HG02840 (cell line): ENCODE results near the gene RBM17.
"Not testable (repeated sequence)": the region's sequence is repeated elsewhere in the genome, so short reads cannot be mapped to it uniquely, and the experiment has no call there.

Experiments
- ATAC-seq: cut with Tn5 transposase; IDR thresholded peaks from one replicate; pipeline ENCODE4 v1.9.1; 2021; ENCODE audit warnings: mild to moderate bottlenecking, moderate library complexity, moderate number of reproducible peaks; ENCODE audit not compliant: unreplicated experiment, low FRiP score

Gene RBM17

DNA sequence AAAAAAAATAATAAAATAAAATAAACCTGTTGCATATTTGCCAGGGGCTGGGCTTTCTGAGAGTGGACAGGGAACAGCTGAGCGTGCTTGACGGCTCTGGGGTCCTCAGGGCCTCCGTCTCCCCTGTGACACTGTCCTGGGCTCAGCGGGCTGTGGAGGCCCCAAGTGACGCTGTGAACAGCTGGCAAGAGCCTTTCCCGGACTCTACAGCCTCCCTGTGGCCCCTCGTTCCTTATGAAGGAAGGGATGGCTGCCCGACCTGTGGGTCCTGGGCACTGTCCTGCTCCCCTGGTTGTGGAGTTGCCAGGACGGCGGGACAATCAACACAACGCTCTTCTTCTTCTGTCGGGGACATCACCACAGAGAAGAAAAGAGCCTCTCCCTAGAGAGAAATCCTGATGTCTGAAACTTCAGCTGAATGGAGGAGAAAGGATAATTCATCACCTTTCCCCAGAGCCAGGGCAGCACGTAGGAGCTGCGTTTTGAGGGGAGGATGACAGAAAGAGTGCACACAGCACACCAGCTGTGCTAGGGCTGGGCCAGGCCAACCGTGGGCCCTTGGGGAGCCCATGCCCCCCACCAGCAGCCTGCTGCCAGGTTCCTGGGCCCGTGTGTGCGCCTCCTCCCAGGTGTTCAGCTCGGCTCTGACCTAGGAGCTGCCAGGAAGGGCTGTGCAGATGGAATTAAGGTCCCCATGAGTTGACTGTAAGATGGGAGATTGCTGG is 45.4 kb downstream of the RBM17 start:
- ATAC-seq = no peak

DNA sequence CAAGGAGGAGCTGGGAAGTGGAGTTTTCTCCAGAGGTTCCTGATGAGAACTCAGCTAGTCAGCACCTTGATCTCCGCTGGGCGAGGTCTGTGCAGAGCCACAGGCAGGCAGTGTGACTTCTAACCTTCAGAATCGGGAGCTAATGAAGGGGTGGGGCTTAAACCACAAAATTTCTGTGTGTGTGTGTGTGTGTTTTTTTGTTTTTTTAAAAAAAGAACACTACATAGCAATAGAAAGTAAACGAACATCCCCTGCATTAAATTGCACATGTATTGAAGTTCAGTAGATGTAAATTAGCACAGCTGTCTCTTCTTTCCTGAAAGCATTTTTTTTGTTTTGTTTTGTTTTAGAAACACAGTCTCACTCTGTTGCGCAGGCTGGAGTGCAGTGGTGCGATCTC is 46.2 kb downstream of the RBM17 start:
- ATAC-seq = no peak

DNA sequence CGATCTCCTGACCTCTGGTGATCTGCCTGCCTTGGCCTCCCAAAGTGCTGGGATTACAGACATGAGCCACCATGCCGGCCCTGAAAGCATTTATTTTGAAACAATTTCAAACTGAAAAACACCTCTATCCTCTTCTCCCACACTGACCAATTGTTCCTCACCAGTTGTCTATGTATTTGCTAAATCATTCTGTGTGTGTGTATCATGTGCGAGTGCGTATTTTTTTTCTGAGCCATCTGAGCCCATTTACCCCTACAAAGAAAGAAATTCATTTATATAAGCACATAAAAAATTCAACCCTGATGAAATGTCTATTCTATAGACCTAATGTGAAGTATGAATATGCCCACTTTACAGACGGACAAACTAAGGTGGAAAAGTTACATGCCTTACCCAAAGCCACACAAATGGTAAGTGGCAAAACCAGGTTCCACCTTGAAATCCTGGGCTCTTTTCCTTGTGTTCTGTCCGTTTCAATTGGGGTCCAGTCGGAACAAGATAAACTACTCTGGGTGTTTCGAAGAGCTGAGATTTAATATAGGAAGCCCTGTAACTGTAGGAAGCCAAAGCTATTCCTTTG is 46.8 kb downstream of the RBM17 start:
- ATAC-seq = no peak

DNA sequence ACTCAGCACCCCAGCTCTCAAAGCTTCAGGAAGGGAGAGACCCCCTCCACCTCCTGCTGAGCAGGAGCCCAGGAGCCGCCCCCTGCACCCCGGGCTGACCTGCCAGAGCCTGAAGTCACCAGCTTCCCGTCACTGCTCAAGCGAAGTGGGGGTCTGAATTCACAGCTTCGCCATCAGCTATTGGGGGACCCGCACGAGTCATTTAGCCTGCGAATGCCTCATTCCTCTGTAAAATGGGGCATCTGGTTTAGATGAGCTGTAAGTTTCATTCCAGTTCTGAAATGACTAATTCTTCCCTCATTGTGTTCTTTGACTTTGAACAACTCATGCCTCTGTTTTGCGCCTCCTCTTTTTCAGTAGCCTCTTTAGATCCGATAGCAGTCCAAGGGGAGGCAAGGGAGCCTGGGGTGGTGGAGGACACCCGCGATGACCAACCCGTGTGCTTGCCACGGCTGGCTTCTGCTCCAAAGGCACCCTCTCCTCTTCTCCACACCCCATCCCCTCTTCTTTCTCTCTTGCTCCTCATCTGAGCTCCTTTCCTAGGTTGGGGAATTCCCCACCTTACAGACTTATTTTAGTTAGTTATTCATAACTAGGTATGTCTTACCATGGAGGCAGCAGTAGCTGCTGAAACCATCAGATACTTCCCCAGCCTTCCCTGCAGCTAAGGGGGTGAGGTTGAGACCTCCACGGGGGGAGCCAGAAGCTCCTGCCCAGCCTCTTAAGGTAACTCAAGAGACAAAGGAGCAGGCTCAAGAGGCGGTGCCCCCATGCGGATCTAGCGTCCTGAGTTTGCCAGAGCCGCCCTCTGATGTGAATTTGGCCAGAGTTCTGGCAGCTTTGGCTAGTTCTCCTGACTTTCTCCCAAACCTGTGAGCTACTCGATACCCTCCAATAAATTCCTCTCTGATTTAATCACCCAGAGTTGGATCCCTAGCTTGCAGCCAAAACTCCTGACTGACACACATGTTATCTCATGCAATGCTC is 47.7 kb downstream of the RBM17 start:
- ATAC-seq = no peak

DNA sequence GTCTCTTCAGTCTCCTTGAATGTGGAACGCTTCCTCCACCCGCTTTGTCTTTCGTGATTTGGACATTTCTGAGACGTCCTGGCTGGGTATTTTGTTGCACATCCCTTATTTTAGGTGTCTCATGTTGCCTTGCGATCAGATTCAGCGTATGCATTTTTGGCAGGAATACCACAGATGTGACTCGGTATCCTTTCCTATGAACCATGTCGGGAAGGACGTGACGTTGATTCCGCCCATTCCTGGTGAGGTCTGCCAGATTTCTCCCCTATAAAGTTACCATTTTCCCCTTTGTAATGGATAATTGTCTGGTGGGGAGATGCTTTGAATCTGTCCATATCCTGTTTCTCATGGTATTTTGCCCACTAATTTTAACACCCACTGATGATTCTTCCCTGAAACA is 49.6 kb downstream of the RBM17 start:
- no peak for ATAC-seq

DNA sequence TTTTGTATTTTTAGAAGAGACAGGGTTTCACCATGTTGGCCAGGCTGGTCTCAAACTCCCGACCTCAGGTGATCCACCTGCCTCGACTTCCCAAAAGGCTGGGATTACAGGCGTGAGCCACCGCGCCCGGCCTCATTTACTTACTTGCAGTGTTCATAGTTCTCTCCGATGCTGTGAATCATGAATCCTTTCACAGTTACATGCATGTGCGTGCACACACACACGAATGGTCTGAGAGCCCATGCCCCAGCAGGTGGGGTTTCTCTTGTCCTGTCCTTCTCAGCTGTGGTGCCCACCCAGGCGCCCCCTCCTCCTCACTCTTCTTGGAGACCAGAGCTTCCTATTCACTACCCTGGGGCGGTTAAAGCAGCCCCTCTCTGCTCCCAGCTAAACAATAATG is 50.6 kb downstream of the RBM17 start:
- no peak for ATAC-seq

DNA sequence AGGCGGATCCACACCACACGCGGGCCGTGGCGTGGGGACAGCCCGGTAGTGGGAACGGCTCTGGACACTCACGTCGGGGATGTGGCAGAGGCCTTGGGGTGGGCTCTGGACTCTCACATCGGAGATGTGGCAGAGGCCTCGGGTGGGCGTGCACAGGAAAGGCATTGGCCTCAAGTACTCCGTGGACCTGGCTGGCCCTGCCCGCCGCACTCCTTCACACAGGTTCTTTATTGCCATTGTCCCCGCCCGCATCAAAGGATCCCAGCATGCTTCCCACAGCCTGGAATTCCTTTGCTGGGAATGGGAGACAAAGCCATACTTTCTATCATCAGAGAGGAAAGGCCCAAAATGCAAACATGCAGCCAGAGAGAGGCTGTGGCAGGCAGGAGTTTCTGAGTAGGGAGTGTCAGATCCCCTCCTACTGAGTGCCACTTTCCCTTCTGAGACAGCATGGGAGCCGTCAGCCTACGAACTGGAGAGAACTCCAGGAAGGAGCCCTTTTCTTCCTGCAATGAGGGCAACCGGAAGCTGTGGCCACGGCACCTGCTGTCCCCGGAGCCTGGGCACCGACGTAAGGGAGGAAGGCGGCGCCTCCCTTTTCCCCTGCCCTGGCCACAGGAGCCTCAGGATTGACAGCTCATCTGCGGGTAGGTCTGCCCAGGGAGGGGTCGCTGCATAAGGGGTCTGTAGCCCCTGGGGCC is 51.5 kb downstream of the RBM17 start:
- ATAC-seq = no peak

DNA sequence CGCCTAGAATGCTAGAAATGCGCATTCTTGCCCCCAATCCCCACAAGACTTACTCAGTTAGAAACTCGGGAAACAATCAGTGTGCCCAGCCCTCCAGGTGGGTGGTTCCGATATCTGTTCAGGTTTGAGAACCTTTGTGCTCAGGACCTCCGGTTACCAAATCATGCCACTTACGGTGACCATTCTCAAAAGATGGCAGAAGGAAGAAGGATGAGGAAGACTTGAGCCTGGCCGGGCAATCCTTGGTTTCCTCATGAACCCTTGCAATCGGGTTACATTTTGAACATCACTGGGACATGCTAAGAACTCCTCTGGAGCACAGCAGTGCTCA is 52.1 kb downstream of the RBM17 start:
- ATAC-seq = peak; percentile 6

DNA sequence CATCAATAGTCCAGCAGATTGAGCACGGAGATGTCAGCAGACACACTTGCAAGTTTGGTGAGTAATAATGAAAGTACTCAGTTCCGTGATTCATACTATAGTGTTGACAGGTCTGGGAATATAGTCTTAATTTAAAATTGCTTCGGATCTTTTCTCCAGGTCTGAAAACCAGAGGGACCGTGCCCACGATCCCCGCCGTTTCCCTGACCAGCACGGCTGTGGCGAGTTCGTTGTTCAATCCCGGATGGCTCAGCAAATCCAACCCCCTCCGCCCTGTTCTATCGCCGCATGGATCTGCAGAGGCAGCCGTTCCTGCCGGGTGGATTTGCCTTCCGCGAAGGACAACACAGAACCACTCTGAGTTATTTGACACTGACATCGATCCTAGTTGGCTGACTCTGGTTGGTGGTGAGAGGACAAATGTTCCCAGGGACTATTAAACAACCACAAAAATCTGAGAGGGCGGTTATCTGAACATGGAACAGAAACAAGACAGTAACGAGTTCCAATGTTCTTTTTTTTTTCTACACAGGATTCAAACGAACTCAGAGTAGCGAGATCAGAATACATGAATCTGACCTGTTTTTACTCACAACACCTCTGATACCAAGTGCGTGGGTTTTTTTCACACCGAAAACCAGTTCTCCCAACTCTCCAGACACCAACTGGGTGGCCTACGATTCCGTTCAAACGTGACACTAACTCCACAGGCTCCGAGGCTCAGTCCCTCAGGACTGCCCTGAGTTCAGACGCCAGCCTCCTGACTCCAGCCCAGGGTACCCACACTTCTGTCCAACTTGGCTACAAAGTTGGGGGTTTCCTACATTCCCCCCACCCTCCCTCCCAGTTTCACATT is 52.7 kb downstream of the RBM17 start:
- peak; percentile 65 for ATAC-seq

DNA sequence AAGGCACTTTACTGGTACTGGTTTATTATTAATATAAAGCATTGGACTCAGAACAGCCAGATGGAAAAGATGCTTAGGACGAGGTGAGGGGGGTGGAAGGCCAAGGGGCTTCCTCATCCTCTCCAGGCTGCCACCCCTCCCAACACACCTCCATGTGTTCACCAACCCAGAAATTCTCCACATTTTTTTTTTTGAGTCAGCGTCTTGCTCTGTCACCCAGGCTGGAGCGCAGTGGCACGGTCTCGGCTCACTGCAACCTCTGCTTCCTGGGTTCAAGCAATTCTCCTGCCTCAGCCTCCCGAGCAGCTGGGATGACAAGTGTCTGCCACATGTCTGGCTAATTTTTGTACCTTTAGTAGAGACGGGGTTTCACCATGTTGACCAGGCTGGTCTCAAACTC is 53.4 kb downstream of the RBM17 start:
- not testable (repeated sequence) for ATAC-seq

DNA sequence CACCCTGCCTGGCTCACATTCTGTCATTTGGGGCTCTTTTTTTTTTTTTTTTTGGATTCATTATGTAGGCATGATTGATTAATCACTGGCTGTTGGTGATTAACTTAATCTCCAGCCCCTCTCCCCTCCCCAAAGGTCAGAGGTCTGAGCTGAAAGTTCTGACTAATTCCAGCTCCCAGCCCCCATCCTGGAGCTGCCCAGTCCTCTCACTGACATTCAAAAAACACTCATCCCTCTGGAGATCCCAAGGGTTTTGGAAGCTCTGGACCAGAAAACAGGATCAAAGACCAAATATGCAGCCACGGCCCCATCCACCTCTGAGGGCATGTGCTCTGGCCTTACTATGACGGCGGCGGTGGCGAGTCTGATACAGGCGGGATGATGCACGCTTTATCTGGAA is 53.8 kb downstream of the RBM17 start:
- no peak for ATAC-seq

DNA sequence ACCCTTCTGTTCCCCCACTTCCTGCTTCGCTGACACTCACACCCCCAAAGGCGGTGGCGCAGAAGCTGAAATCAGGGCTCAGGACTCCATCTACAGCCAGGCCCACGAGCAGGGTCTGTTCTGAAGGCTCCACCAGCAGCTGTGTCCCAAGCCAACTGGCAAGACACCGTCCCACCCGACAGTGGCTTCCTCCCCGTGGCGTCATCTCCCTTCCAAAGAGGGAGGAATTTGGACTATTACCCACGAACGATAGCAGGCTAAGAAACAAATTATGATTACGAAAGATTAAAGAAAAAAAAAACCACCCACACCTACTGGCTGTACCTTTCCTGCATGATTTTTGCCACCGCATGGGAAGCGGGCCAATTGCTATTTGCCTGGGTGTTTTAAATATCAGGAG is 54.3 kb downstream of the RBM17 start:
- no peak for ATAC-seq

DNA sequence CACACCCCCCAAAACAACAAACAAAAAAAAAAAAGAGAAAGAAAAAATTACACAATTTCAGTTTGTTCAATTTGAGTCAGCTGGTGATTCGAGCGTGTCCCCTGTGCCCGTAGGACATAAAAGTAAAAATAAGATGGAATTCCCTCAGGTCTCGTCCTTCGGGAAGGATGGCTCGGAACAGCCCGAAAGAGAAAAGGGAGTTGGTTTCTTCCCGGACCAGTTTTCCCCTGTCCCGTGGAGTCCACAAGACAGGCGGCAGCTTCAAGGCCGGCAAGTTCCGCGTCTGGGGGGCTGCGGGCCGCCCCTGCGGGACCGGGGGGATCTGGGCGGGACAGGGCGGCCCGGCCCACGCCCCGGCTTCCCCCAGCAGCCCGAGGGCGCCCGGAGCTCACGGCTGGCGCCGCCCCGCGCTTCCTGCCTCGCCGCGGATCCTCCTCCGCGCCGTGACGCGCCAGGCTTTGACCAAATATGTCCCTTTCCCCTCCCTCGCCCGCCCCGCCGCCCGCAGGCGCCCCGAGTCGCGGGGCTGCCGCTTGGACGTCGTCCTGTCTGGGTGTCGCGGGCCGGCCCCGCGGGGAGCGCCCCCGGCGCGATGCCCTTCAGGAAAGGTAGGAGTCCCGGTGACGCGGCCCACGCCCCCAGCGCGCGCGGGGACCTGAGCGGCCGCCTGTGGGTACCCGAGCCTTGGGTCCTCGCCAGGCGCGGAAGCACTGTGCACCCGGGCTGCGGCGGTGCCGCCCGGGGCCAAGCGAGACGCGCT is 55.8 kb downstream of the RBM17 start:
- peak; percentile 68 for ATAC-seq

DNA sequence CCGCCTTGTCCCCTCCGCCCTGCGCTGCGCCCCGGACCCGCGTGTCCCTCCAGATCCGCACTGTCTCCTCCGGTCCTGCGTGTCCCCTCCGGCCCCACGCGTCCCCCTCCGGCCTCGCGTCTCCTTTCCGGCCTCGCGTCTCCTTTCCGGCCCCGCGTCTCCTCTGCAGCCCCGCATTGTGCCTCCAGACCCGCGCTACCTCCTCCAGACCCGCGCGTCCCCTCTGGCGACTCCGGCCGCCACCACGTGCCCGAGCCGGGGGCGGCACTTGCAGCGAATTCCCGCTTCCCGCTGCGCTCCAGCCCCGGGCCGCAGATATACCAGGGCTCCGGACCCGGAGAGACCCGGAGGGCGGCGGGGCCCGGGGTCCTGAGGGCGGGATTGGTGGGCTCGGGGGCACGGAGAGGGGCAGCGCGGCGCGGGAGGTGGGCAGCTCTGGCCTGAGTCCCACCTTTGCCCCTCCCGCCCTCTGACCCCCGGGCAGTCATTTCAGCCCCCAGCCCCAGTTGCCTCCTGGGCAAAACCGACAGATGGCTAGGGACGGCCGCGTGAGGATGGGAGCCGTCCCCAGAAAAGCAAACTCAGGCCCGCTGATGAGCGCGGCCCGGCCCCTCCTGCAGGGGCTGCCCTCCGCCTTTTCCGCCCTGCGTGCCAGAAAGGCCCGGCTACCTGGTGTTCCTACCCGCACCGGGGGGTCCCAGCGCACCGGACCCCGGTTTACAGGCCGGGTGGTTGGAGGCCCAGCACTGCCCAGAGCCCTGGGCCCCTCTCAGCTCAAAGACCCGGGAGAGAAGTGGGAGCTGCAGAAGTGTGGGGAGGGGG is 56.5 kb downstream of the RBM17 start:
- ATAC-seq = no peak

DNA sequence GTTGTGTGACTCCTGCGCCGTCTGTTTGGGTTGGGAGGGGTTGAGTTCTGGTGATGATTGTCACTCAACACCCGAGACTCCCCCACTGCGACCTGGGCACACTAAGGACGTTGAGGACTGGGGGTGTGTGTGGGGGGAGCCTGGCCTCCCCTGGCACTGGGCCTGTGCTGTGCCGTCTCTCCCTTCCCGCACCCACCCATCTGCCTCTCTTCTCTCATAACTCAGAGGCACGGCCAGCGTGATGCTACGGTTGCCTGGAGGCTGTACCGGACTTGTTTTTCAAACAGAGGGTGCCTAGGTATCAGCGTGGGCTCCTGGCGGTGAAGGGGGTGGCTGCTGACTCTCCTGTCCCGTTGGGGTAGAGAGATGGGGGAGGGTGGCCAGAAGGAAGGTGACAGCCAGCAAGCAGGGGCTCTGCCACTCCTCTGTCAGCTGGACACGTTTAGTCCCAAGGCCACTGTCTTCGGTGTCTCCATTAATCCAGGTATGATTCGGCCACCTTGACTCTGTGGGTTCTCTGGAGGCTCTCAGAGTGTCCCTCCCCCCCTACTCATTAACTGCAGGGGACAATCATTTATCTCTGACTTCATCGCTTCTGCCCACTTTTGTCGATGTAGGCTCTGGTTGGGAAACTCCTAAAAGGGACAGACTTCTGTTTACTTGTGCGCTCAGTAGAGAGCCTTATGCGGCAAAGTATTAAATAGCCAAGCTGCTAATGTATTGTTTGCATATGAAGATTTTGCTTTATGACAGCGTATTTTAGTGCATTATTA is 57.4 kb downstream of the RBM17 start:
- ATAC-seq = no peak

DNA sequence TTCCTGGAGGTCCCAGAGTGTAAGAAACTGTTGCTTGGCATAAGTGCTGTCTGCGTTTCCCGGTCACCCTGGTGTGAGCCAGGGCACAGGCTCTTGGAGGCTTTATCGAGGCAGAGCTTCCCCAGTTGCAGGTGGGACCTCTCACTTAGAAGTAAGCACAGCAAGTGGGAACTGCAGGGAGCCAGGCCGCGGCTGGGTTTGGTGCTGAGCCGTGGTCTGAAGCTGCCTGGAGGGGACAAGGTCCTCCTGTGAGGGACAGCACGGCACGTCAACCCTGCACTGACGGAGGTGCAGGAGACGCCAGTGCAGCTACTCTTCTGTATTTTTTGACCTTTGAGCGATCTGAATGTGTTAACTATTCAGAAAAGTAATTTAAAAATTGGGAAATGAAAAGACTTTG is 58.1 kb downstream of the RBM17 start:
- ATAC-seq = no peak

DNA sequence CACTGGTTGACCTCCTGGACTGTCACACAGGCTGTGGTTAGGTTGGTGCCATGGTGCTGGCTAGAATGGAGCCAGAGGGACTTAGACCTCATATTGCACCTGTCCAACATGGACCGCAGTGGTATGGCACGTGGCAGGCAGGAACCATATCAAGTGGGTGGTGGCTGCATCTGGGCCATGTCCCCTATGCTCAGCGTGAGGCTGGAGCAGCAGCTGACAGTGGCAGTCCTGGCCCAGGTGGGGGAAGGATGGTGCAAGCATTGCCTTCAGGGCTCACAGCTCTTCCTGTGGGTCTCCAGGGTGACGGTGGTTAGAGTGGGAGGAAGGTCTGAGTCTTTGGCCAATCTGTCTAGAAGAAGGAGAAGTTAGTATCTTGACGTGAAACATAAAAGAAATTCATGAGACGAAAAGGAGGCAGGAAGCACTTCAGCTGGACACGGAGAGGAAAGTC is 59.4 kb downstream of the RBM17 start:
- no peak for ATAC-seq

DNA sequence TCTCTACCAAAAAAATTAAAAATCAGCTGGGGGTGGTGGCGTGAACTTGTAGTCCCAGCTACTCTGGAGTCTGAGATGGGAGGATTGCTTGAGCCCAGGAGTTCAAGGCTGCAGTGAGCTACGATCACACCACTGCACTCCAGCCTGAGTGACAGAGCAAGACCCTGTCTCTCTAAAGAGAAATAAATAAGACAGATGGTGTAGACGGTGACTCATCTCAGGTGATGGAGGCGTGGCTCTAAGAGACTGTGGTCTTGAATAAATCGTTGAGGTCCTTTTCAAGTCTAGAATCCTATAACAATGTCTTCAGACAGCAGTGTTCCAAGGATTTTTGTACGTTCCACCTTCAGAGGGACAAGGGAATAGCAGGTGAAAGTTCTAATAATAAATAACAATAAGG is 60.1 kb downstream of the RBM17 start:
- ATAC-seq = no peak
